Muscle layer of colon (tissue), 2 donors: ENCODE measurements around the gene TNFRSF21.

Experiments used
- H3K27ac ChIP-seq: one replicate; pipeline ENCODE4 v1.7.0; 2013; ENCODE audit warnings: low read depth, mild to moderate bottlenecking, low read length, moderate library complexity
- H3K27me3 ChIP-seq, 2 donors: one replicate each; pipeline ENCODE4 v1.7.0; 2013; ENCODE audit warnings: low read length in 2 of 2, mild to moderate bottlenecking in 2 of 2; ENCODE audit not compliant: insufficient read depth in 2 of 2, control insufficient read depth in 1 of 2
- H3K36me3 ChIP-seq: one replicate; pipeline ENCODE4 v1.7.0; 2013; ENCODE audit warnings: mild to moderate bottlenecking, low read length; ENCODE audit not compliant: insufficient read depth
- H3K4me1 ChIP-seq: one replicate; pipeline ENCODE4 v1.7.0; 2013; ENCODE audit warnings: mild to moderate bottlenecking, low read length; ENCODE audit not compliant: insufficient read depth
- H3K4me3 ChIP-seq, 2 donors: one replicate each; pipeline ENCODE4 v1.7.0; 2013; ENCODE audit warnings: low read length in 2 of 2, low read depth in 1 of 2, mild to moderate bottlenecking in 1 of 2, moderate library complexity in 1 of 2
- H3K9ac ChIP-seq: one replicate; pipeline ENCODE4 v1.7.0; 2013; ENCODE audit warnings: low read length
- H3K9me3 ChIP-seq: one replicate; pipeline ENCODE4 v1.7.0; 2013; ENCODE audit warnings: mild to moderate bottlenecking, low read length
- donor health status: abdominal sarcoma.
- donor health status: Adenocarcinoma of cecum.

Gene TNFRSF21

DNA sequence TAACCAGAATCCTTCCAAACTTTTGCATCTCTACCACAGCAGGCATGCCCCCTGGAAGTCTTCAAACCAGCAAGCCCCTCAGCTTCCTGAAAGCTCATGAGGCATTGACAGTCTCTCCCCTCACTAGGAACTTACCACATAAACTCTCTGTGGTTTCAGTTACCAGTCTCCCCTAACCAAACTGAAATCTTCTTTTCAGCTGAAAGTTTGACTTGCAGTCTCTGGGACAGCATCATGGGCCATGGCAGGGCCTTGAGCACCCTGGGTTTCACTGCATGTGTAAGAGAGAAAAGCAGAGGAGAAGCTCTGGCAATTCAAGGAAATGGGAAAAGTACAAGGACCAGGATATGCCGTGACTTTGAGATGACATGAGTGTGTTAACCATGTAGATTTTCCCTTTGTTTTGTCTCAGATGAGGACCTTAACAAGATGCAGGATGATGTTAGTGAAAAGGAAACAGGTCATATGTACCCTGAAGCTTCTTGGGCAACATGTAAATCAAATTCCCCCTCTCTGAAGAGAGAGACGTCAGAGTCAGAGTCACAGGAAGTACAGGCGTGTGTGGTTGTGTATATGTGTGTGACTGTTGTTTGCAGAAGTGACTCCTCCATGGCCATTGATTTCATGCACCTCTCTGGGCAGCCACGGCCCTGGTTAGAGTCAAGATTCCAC, 106.3 kb downstream of the TNFRSF21 start:
- no peaks in the 10 kb centered on the region for H3K27me3 ChIP-seq
- H3K9me3 ChIP-seq = no peaks in the 10 kb centered on the region
- no peak overlapping the region for H3K4me3 ChIP-seq
- H3K27ac ChIP-seq = no peak overlapping the region
- no peaks in the 10 kb centered on the region for H3K36me3 ChIP-seq
- no peak overlapping the region for H3K9ac ChIP-seq
- H3K4me1 ChIP-seq = peaks cover 41% of the 10 kb centered on the region

DNA sequence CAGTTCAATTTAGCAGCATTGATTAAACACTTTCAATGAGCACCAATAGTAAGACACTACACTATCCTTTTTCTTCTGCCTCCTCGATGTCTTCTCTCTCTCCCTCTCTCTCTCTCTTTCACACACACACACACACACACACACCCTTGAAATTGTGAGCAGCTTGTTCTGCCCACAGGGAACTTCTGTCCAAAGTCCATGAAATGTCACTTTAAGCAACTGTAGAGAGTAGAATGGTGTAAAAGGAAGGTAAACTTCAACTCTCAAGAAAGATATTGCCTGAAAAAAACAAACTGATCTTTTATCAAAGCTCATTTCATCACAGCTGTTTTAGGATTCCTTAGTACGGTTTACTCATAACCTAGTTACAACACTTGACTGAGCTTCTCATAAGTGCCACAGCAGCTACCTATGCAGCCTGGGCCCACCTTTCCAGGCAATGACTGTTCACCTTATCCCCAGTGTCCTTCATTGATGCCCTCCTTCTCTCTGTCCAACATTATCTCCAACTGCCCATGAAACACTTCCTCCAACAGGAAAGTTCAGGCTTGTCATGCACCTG, 107.0 kb downstream of the TNFRSF21 start:
- no peak overlapping the region for H3K9ac ChIP-seq
- no peaks in the 10 kb centered on the region for H3K36me3 ChIP-seq
- no peak overlapping the region for H3K27ac ChIP-seq
- no peaks in the 10 kb centered on the region for H3K9me3 ChIP-seq
- H3K27me3 ChIP-seq = no peaks in the 10 kb centered on the region
- peaks cover 41% of the 10 kb centered on the region for H3K4me1 ChIP-seq
- no peak overlapping the region for H3K4me3 ChIP-seq

DNA sequence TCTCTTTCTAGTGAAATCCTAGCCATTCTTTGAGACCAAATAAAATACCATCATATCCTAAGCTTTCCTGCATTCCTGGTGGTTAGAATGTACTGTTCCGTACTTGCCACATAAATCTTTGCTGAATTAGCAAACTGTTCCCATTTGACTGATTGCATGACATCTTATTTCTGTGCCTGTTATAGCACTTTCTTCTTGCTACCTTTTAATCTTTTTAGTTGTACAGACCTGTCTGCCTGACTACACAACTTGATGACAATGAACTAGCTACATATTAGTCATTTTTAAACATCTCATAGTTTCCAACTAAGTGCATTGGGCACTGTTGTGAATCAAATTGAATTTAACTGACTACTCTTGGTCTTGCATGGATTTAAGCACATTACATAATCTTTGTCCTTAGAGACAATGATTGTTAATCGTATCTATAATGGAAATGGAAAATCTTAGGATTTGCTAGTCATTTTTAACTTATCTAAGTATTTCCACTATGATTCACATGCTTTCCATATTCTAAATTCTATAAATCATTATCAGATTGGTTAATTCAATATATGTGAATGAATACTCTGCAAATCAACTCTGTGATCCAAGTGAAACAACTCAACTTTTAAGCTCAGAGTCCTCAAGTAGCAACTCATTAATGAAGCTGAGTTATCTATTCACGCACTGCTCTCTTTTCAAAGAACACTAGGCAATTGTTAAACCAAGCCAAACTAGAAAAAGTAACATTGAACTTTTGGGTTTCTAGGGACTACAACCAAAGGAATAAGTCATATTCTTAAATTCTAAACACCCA, 109.0 kb downstream of the TNFRSF21 start:
- H3K4me3 ChIP-seq = no peak overlapping the region
- no peak overlapping the region for H3K27ac ChIP-seq
- no peak overlapping the region for H3K9ac ChIP-seq
- H3K27me3 ChIP-seq = no peaks in the 10 kb centered on the region
- peaks cover 29% of the 10 kb centered on the region for H3K4me1 ChIP-seq
- H3K36me3 ChIP-seq = no peaks in the 10 kb centered on the region
- H3K9me3 ChIP-seq = no peaks in the 10 kb centered on the region

DNA sequence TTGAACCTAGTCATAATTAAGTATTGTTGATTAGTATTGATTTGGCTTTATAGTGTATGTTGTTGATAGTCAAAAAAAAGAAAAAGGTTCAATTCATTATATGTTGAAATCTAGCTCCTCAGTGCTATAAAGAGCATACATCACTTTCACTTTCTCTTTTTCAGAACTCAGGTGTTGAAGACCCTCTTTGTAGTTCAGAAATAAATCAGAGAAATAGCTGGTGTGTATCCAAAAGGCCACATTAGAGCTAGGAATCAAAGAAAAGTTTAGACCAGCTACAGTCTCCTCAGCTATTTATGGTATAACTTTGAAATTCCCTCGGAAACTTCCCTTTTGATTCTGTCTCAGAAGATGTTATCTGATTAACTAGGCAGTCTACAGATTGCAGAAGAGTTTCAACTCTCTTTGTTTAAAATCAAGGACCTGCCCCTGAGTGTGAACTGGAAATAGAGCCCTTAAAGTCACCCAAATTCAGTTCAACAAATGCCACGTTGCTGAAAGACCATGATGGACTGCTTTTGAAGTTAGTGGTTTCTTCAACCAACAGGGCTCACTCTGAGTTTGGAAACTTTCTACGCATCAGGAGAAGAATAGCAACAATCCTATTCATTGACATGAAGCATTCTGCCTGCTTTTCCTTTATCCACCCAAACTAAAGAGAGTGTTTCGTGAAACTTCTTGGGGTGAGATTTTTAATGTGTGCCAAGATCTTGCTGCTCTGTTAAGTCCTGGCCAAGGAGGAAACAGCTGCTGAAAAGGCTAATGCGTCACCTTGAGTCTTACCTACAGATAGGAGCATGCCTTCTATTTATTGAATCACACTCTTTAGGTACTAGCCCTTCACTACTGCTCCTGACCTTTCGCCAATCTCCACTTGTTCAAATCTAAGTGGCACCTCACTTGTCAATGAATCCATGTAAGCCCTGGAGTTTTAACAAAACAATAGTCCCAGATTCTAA, 111.7 kb downstream of the TNFRSF21 start:
- Histone ChIP-seq H3K27ac (no peak overlapping the region), H3K36me3 (no peaks in the 10 kb centered on the region), H3K9ac (no peak overlapping the region), H3K4me1 (peaks cover 28% of the 10 kb centered on the region), H3K27me3 (no peaks in the 10 kb centered on the region), H3K9me3 (no peaks in the 10 kb centered on the region), H3K4me3 (no peak overlapping the region)

DNA sequence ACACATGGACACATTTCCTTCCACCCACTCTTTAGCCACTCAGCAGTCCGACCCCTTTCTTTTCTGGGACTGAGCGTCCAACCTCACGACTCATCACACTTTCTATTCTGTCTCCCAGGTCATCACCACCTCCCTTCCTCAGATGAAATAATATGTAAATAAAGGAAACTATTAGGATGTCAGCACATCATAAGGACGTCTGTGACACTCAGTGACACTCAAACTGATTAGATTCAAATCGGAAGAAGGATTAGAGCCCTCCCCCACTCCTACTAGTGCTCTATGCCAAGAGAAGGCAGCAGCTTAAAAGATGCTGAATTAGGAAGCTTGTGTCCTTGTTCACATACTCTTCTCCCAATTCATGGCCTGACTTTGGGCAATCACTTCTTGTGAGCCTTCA, 113.6 kb downstream of the TNFRSF21 start:
- no peak overlapping the region for H3K9ac ChIP-seq
- no peak overlapping the region for H3K27ac ChIP-seq
- H3K9me3 ChIP-seq = no peaks in the 10 kb centered on the region

DNA sequence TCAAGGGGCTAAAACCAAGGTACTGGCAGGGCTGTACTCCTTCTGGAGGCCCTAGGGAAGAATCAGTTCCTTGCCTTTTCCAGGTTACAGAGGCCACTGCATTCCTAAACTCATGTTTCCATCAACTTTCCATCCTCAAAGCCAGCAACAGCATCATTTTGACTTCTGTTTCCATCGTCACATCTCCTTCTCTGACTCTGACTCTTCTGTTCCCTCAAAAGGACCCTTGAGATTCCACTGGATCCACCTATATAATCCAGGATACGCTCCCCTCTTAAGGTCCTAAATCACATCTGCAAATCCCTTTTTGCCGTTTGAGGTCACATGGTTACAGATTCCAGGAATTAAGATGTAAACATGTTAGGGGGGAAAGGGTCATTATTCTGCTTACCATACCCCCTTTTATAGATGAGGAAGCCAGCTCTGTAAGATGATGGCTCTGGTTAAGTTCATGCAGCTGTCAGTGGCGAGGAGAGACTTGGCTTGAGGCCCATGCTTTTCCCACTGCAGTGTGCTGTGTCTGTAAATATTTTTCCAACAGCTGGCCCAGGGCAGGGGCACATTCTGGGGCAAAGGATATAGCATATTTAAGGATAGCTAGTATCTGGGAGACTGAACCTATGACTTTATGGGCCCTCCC, 114.6 kb downstream of the TNFRSF21 start:
- Histone ChIP-seq H3K9me3 (no peaks in the 10 kb centered on the region), H3K4me1 (peaks cover 28% of the 10 kb centered on the region), H3K36me3 (no peaks in the 10 kb centered on the region), H3K9ac (no peak overlapping the region), H3K4me3 (no peak overlapping the region), H3K27ac (peak overlapping the region; percentile 72), H3K27me3 (no peaks in the 10 kb centered on the region)

More for the DNA sequence above, 113.6 kb downstream of the TNFRSF21 start:
- H3K27me3 ChIP-seq = no peaks in the 10 kb centered on the region
- no peak overlapping the region for H3K4me3 ChIP-seq
- peaks cover 28% of the 10 kb centered on the region for H3K4me1 ChIP-seq
- H3K36me3 ChIP-seq = no peaks in the 10 kb centered on the region

DNA sequence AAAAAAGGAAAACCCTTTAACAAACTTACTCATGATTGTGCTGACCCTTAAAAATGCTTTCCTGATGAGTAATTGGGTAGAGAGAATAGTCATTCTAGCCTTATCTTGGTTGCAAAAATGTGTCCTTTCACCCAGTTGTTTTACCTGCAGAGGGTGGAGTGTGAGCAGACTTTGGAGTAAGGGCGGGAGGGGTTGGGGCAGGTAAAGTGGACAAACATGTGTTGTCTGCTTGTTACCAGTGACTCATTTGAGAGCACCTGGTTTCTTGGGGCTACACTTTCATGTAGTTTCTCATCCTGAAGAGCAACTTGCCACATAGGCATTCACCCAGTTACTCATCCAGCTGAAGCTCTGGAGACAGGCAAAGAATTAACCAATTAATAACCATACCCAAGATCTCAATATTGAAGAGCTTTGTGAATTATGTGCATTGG, 121.1 kb downstream of the TNFRSF21 start:
- Histone ChIP-seq H3K36me3 (no peaks in the 10 kb centered on the region), H3K4me1 (peaks cover 13% of the 10 kb centered on the region), H3K27ac (no peak overlapping the region), H3K9ac (no peak overlapping the region), H3K4me3 (no peak overlapping the region), H3K9me3 (no peaks in the 10 kb centered on the region), H3K27me3 (no peaks in the 10 kb centered on the region)

DNA sequence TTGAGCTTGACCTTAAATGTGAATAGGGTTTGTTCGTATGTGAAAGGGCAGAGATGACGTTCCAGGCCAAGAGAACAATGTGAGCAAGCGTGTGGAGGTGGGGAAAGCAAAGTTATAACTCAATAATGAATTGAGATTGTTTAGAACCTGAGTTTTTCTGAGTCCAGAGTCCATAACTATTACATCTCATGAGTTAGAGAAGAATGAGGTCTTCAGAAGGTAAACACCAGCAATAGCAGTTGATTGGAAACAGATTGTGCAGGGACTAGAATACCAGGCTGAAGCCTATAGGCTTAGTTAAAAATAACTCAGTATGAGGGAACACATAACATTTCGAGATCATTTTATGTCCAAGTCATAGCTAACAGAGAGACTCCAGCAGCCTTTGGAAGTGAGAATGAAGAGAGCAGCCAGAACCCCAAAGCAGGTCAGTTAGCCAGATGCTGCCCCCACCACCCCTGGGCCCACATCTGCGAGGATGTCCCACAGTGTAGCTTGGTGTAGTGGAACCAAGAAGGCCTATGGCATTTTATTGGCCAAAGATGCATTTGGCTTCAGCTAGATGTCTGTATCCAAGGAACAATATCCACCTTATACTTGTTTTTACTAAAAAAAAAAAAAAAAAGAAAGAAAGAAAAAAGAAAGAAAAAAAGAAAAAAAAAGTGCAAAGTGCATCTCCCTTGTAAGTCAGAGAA, 121.7 kb downstream of the TNFRSF21 start:
- Histone ChIP-seq H3K4me3 (no peak overlapping the region), H3K27me3 (no peaks in the 10 kb centered on the region), H3K9me3 (no peaks in the 10 kb centered on the region), H3K36me3 (no peaks in the 10 kb centered on the region), H3K4me1 (peaks cover 13% of the 10 kb centered on the region), H3K27ac (no peak overlapping the region), H3K9ac (no peak overlapping the region)

DNA sequence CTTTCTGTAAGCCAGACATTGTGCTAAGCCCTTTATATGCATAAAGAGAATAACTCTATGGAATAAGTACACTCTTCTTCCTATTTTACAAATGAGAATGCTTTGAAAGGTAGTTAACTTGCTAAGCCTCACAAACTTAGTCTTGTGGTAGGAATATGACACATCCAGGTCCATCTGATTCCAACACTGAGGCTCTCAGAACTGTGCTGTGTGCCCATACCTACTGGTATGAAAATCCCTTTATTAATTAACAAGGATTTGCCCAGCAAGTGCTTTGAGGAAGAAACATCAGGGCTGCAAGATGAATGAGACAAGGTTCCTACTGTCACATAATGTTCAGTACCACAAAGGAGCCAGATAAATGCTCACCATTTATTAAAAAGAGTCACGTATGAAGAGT, 122.6 kb downstream of the TNFRSF21 start:
- no peaks in the 10 kb centered on the region for H3K9me3 ChIP-seq
- H3K4me1 ChIP-seq = peaks cover 13% of the 10 kb centered on the region
- no peak overlapping the region for H3K27ac ChIP-seq
- no peak overlapping the region for H3K9ac ChIP-seq
- H3K36me3 ChIP-seq = no peaks in the 10 kb centered on the region
- H3K27me3 ChIP-seq = no peaks in the 10 kb centered on the region
- no peak overlapping the region for H3K4me3 ChIP-seq

DNA sequence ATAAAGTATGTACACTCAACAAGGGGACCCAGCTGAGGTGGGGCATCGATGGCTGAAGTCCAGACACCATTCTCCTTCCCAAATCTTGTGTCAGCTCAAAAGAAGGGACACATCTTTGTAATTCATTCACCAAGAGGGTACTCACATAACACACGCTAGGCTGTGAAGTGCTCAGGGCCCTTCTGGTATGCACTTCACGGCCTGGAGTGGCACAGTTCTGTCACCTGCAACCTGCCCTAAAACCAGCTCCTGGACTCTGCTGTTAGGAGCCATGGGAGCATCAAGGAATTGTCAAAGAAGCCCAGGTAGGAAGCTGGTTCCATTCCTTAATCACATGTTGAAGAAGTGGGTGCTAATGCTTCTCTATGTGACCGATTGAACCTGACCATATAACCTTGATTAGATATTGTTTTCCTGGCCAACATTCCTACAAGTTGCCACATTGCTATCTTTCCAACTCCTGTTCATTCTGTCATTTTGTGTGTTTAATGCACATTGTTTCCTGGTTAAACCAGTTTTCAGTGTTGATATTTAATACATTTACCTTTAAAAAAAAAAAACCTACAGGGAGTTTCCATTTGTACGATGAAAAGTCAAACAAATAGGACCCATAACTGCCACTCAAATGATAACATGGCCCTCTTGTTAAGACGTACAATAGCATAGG, 127.3 kb downstream of the TNFRSF21 start:
- Histone ChIP-seq H3K4me3 (no peak overlapping the region), H3K9ac (no peak overlapping the region), H3K27ac (no peak overlapping the region), H3K36me3 (no peaks in the 10 kb centered on the region), H3K4me1 (peaks cover 12% of the 10 kb centered on the region), H3K9me3 (no peaks in the 10 kb centered on the region), H3K27me3 (no peaks in the 10 kb centered on the region)
